HEK293T (cell line): ENCODE data around the gene MORN1.

Experiments used
- ELF4 ChIP-seq: fragments of 450-650 bp; IDR thresholded peaks from 2 replicates; pipeline ENCODE4 v1.6.1; 2017; ENCODE audit warnings: antibody characterized with exemption
- FOXM1 ChIP-seq: fragments of 450-650 bp; IDR thresholded peaks from 2 replicates; pipeline ENCODE4 v1.6.1; 2017; ENCODE audit warnings: mild to moderate bottlenecking, borderline replicate concordance

DNA sequence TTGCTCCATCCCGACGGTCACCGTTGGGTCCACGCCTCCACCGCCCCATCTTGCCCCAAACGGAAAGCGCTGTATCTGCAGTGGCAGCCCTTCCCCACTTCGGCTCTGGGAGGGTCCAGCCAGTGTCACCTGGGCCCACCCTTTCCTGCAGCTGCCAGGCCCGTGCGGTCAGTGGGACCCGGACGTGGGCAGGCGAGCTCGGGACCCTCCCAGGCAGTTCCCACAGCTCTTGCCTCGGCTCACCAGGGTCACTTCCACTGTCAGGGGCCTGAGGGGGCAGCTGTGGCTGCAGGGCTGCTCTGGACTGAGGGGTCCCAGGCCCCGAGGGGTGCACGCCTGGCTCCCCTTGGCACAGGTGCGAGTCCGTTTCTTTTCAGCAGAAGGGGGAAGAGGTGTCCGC lies 82.5 kb downstream of the MORN1 start:
- TF ChIP-seq FOXM1 (no peak), ELF4 (no peak)
